ENCODE results near the gene CCDC102A.

The CCDC102A gene

GRCh38 chr16:57537581-57538234, 1.3 kb upstream of the CCDC102A start:
- Histone ChIP-seq H2BK5ac (ENCODE audit: low read length) (no peak overlapping the region), H3K4ac (ENCODE audit: low read depth, low read length) (no peak overlapping the region), H3K27me3 (ENCODE audit: insufficient read depth, low read length, poor library complexity) (no peaks in the 10 kb centered on the region), H3K4me3 (ENCODE audit: low read length) (no peak overlapping the region), H3K36me3 (ENCODE audit: control insufficient read depth, insufficient read depth, low read length) (no peaks in the 10 kb centered on the region), H2BK15ac (replicated peaks; ENCODE audit: low read depth) (no peak overlapping the region), H4K8ac (ENCODE audit: low read depth, low read length) (no peak overlapping the region), H3K56ac (ENCODE audit: low read length) (no peak overlapping the region), H3K4me1 (ENCODE audit: control insufficient read depth, low read depth, low read length) (no peaks in the 10 kb centered on the region), H2BK120ac (ENCODE audit: low read depth, low read length) (no peak overlapping the region), H3K9ac (ENCODE audit: low read length) (no peak overlapping the region), H2AK5ac (ENCODE audit: low read length) (no peak overlapping the region), H3K27ac (ENCODE audit: low read depth, low read length) (no peak overlapping the region), H4K5ac (ENCODE audit: low read length) (no peak overlapping the region), H3K79me2 (ENCODE audit: control insufficient read depth, insufficient read depth, low read length) (no peaks in the 10 kb centered on the region), H3K4me2 (ENCODE audit: low read length) (no peak overlapping the region), H3K18ac (ENCODE audit: low read length) (no peak overlapping the region), H3K79me1 (ENCODE audit: low read length) (no peaks in the 10 kb centered on the region), H3K23ac (ENCODE audit: low read length) (no peak overlapping the region)
- no peak for DNase-seq
- WGBS (ENCODE audit: extremely low coverage, insufficient coverage, low lambda C conversion rate): no CpG with 5 or more reads among the region's 10 CpGs

DNA sequence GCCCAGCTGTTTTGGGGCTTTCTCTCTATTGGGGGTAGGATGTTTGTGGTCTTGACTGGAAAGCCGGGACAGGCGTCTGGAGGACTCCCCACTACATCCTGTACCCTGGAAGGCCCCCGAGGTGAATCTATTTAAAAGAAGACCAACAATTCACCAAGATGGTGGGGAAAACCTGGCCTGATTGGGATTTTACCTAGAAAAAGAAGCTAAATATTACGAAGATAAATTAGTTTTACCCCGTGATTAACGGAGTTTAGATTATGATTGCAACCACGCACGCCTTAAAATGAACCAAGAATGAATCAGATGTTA, 779 bp upstream of the CCDC102A start:
- Histone ChIP-seq H3K79me1 (ENCODE audit: low read length) (peaks cover 2% of the 10 kb centered on the region), H2BK5ac (ENCODE audit: low read length) (no peak overlapping the region), H3K18ac (ENCODE audit: low read length) (peak overlapping the region; percentile 98), H3K56ac (ENCODE audit: low read length) (peak overlapping the region; percentile 92), H3K36me3 (ENCODE audit: control insufficient read depth, insufficient read depth, low read length) (no peaks in the 10 kb centered on the region), H3K23ac (ENCODE audit: low read length) (no peak overlapping the region), H2BK120ac (ENCODE audit: low read depth, low read length) (no peak overlapping the region), H3K79me2 (ENCODE audit: control insufficient read depth, insufficient read depth, low read length) (no peaks in the 10 kb centered on the region), H3K27ac (ENCODE audit: low read depth, low read length) (no peak overlapping the region), H3K4me2 (ENCODE audit: low read length) (peak overlapping the region; percentile 94), H4K8ac (ENCODE audit: low read depth, low read length) (no peak overlapping the region), H4K5ac (ENCODE audit: low read length) (no peak overlapping the region), H3K4me3 (ENCODE audit: low read length) (no peak overlapping the region), H2BK15ac (replicated peaks; ENCODE audit: low read depth) (no peak overlapping the region), H3K4ac (ENCODE audit: low read depth, low read length) (peak overlapping the region; percentile 83), H3K9ac (ENCODE audit: low read length) (peak overlapping the region; percentile 92), H3K4me1 (ENCODE audit: control insufficient read depth, low read depth, low read length) (peaks cover 4% of the 10 kb centered on the region), H2AK5ac (ENCODE audit: low read length) (no peak overlapping the region), H3K27me3 (ENCODE audit: insufficient read depth, low read length, poor library complexity) (no peaks in the 10 kb centered on the region)
- no CpG with 5 or more reads among the region's 8 CpGs for WGBS (ENCODE audit: extremely low coverage, insufficient coverage, low lambda C conversion rate)
- no peak for DNase-seq

DNA sequence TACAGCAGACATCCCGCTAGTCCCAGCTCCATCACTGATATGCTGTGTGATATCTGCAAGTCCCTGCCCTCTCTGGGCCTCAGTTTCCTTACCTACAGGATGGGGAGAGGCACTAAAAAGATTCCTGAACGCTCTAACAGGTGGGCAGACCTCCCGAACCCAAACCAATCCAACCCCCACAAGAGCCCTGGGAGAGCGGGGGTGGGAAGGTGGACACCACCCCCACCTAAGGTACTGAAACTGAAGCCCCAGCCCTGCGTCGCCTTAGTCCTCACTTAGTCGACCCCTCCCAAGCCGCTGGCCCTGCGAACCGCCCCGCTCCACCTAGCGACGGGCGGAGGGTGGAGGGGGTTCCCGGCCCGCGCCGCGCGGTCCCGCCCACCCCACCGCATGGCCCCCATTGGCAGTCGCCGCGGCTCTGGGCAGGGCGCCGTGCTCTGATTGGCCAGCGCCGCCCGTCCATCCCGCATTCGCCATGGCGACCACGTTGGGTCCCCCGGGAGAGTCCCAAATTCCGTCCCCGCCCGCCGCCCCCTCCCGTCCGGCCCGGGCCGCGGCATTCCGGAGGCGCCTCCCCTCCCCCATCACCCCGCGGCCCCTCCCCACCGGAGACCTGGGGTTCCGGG, 578 bp downstream of the CCDC102A start:
- Histone ChIP-seq H3K79me1 (ENCODE audit: low read length) (peaks cover 5% of the 10 kb centered on the region), H2BK120ac (ENCODE audit: low read depth, low read length) (peak overlapping the region; percentile 50), H3K4ac (ENCODE audit: low read depth, low read length) (peak overlapping the region; percentile 83), H3K27ac (ENCODE audit: low read depth, low read length) (peak overlapping the region; percentile 92), H3K27me3 (ENCODE audit: insufficient read depth, low read length, poor library complexity) (no peaks in the 10 kb centered on the region), H4K8ac (ENCODE audit: low read depth, low read length) (no peak overlapping the region), H2AK5ac (ENCODE audit: low read length) (no peak overlapping the region), H3K18ac (ENCODE audit: low read length) (peak overlapping the region; percentile 98), H2BK5ac (ENCODE audit: low read length) (no peak overlapping the region), H3K23ac (ENCODE audit: low read length) (no peak overlapping the region), H3K4me2 (ENCODE audit: low read length) (peak overlapping the region; percentile 68), H2BK15ac (replicated peaks; ENCODE audit: low read depth) (no peak overlapping the region), H3K9ac (ENCODE audit: low read length) (peak overlapping the region; percentile 92), H3K36me3 (ENCODE audit: control insufficient read depth, insufficient read depth, low read length) (no peaks in the 10 kb centered on the region), H3K4me1 (ENCODE audit: control insufficient read depth, low read depth, low read length) (peaks cover 5% of the 10 kb centered on the region), H3K4me3 (ENCODE audit: low read length) (peak overlapping the region; percentile 48), H3K79me2 (ENCODE audit: control insufficient read depth, insufficient read depth, low read length) (no peaks in the 10 kb centered on the region), H4K5ac (ENCODE audit: low read length) (no peak overlapping the region), H3K56ac (ENCODE audit: low read length) (peak overlapping the region; percentile 92)
- DNase-seq: peak; percentile 95
- no CpG with 5 or more reads among the region's 50 CpGs for WGBS (ENCODE audit: extremely low coverage, insufficient coverage, low lambda C conversion rate)

- Histone ChIP-seq H3K18ac (ENCODE audit: low read length) (no peak overlapping the region), H4K5ac (ENCODE audit: low read length) (no peak overlapping the region), H3K23ac (ENCODE audit: low read length) (no peak overlapping the region), H3K4me1 (ENCODE audit: control insufficient read depth, low read depth, low read length) (peaks cover 5% of the 10 kb centered on the region), H3K36me3 (ENCODE audit: control insufficient read depth, insufficient read depth, low read length) (no peaks in the 10 kb centered on the region), H2BK120ac (ENCODE audit: low read depth, low read length) (no peak overlapping the region), H3K27ac (ENCODE audit: low read depth, low read length) (no peak overlapping the region), H3K4ac (ENCODE audit: low read depth, low read length) (peak overlapping the region; percentile 21), H2BK15ac (replicated peaks; ENCODE audit: low read depth) (no peak overlapping the region), H3K4me2 (ENCODE audit: low read length) (no peak overlapping the region), H3K56ac (ENCODE audit: low read length) (peak overlapping the region; percentile 89), H2AK5ac (ENCODE audit: low read length) (no peak overlapping the region), H2BK5ac (ENCODE audit: low read length) (no peak overlapping the region), H3K79me2 (ENCODE audit: control insufficient read depth, insufficient read depth, low read length) (no peaks in the 10 kb centered on the region), H4K8ac (ENCODE audit: low read depth, low read length) (no peak overlapping the region), H3K27me3 (ENCODE audit: insufficient read depth, low read length, poor library complexity) (no peaks in the 10 kb centered on the region), H3K79me1 (ENCODE audit: low read length) (peaks cover 5% of the 10 kb centered on the region), H3K4me3 (ENCODE audit: low read length) (no peak overlapping the region), H3K9ac (ENCODE audit: low read length) (no peak overlapping the region)
- WGBS (ENCODE audit: extremely low coverage, insufficient coverage, low lambda C conversion rate): no CpG with 5 or more reads among the region's 13 CpGs
- DNase-seq: no peak
Measured at GRCh38 chr16:57534881-57535658, 1.3 kb downstream of the CCDC102A start.

GRCh38 chr16:57534337-57534880, 2.0 kb downstream of the CCDC102A start:
- Histone ChIP-seq H4K5ac (ENCODE audit: low read length) (no peak overlapping the region), H3K23ac (ENCODE audit: low read length) (no peak overlapping the region), H2BK5ac (ENCODE audit: low read length) (no peak overlapping the region), H3K4ac (ENCODE audit: low read depth, low read length) (no peak overlapping the region), H3K4me1 (ENCODE audit: control insufficient read depth, low read depth, low read length) (peaks cover 5% of the 10 kb centered on the region), H2BK15ac (replicated peaks; ENCODE audit: low read depth) (no peak overlapping the region), H3K79me2 (ENCODE audit: control insufficient read depth, insufficient read depth, low read length) (no peaks in the 10 kb centered on the region), H3K9ac (ENCODE audit: low read length) (peak overlapping the region; percentile 15), H3K27ac (ENCODE audit: low read depth, low read length) (no peak overlapping the region), H3K4me3 (ENCODE audit: low read length) (no peak overlapping the region), H3K27me3 (ENCODE audit: insufficient read depth, low read length, poor library complexity) (no peaks in the 10 kb centered on the region), H2AK5ac (ENCODE audit: low read length) (no peak overlapping the region), H3K56ac (ENCODE audit: low read length) (no peak overlapping the region), H3K18ac (ENCODE audit: low read length) (no peak overlapping the region), H3K36me3 (ENCODE audit: control insufficient read depth, insufficient read depth, low read length) (no peaks in the 10 kb centered on the region), H4K8ac (ENCODE audit: low read depth, low read length) (no peak overlapping the region), H3K79me1 (ENCODE audit: low read length) (peaks cover 5% of the 10 kb centered on the region), H2BK120ac (ENCODE audit: low read depth, low read length) (no peak overlapping the region), H3K4me2 (ENCODE audit: low read length) (no peak overlapping the region)
- WGBS (ENCODE audit: extremely low coverage, insufficient coverage, low lambda C conversion rate): no CpG with 5 or more reads among the region's 7 CpGs
- DNase-seq: no peak
